ENCODE results near the gene SLC39A10. TPM values are rescaled to one million over a fixed set of nuclear protein-coding genes. Genes with fewer than 3 reads are reported as not detected.
A peak's percentile ranks its signal among the peaks of the same experiment; 100 is the strongest.

SLC39A10 gene
- total and polyA plus RNA-seq, 9 of the 15 experiments (the other 6 are each of a cell fraction or from before 2014, with no cell fraction given) = 12.5 to 40.1 (median 23.1) TPM

- no peak for TF ChIP-seq ZNF592 (IDR thresholded peaks at IDR 0.05)
Measured at GRCh38 chr2:195695002-195695631, 38.1 kb downstream of the SLC39A10 start (continued).

- no peaks in the 10 kb centered on the region for H3K9me1 ChIP-seq (ENCODE audit: control insufficient read depth, insufficient read depth, low read length)
- H3K9me3 ChIP-seq (replicated peaks; ENCODE audit: control insufficient read depth, insufficient read depth, low read depth, low read length) = peaks cover 3% of the 10 kb centered on the region
- in situ Hi-C loops (cut with MboI) = no loop called here
- CTCF ChIA-PET (ENCODE audit: low intra/inter-chr PET ratio) = no interaction called here
- POLR2A ChIA-PET = no interaction called here
- intact Hi-C loops (cut with micrococcal nuclease) = no loop called here
- no peak overlapping the region for H3K4me2 ChIP-seq (ENCODE audit: insufficient read depth, low read length)
- WGBS (ENCODE audit: insufficient coverage, low coverage, missing lambda C conversion rate) = 58% methylated on average over 1 of the region's 1 CpG
- no peak overlapping the region for H3K4me3 ChIP-seq
- peaks cover 47% of the 10 kb centered on the region for H3K79me2 ChIP-seq (ENCODE audit: control insufficient read depth, insufficient read depth, low read length)
- peaks cover 0 to 6% of the 10 kb centered on the region in 2 experiments; a peak in 3 of 5 replicates for H3K4me1 ChIP-seq (replicated peaks in 1 of 2; ENCODE audit: control insufficient read depth in 2 of 2, insufficient read depth in 2 of 2, low read length in 2 of 2)
- H3K27ac ChIP-seq (ENCODE audit: extremely low read depth, low read depth, low read length) = no peak overlapping the region
- DNase-seq (ENCODE audit: extremely low read depth in 1 of 4, low spot score in 3 of 4) (no peak), ATAC-seq (no peak), FAIRE-seq (no peak)
- TF ChIP-seq CUX1 (CRISPR knock-in tag; IDR thresholded peaks at IDR 0.05) (no peak), XRCC5 (IDR thresholded peaks at IDR 0.05; ENCODE audit: low read depth, low read length) (no peak), HMGN3 (IDR thresholded peaks at IDR 0.05; ENCODE audit: borderline replicate concordance, extremely low read depth, insufficient read length, low read depth, low read length) (no peak), ZNF253 (CRISPR knock-in tag; conservative IDR thresholded peaks at IDR 0.05) (no peak), SPI1 (IDR thresholded peaks at IDR 0.05; ENCODE audit: borderline replicate concordance, low read depth, low read length) (peak; percentile 2; the same call in 1 of the 2 replicates), RFX7 (CRISPR knock-in tag; IDR thresholded peaks at IDR 0.05) (no peak)
- no peaks in the 10 kb centered on the region for H3K27me3 ChIP-seq (ENCODE audit: control insufficient read depth in 2 of 2, insufficient read depth in 2 of 2, low read length in 2 of 2)
- no peaks in the 10 kb centered on the region for H3K36me3 ChIP-seq (ENCODE audit: control insufficient read depth, insufficient read depth, low read length)
- H2AFZ ChIP-seq (ENCODE audit: low read depth, low read length) = no peak overlapping the region
- no peaks in the 10 kb centered on the region for H4K20me1 ChIP-seq (replicated peaks; ENCODE audit: control insufficient read depth, insufficient read depth, low read length)
- no peak overlapping the region for H3K9ac ChIP-seq (ENCODE audit: insufficient read depth in 1 of 2, low read depth in 2 of 2, low read length in 2 of 2)
- BruUV-seq (replicated peaks) = no TSS peak
Measured at GRCh38 chr2:195696012-195696411, 39.0 kb downstream of the SLC39A10 start.

Measured in K562 (cell line).